Nephron progenitor cell (in vitro differentiated cells): ENCODE measurements around the gene FEM1A.

ENCODE experiments used
- DNase-seq: peaks from one replicate; pipeline ENCODE4 v3.0.0; 2021
- H3K27ac Mint-ChIP-seq: 2 replicates; pipeline ENCODE4 v1.8.0; 2021; ENCODE audit warnings: mild to moderate bottlenecking, moderate library complexity, mixed read lengths
- H3K27me3 Mint-ChIP-seq: 2 replicates; pipeline ENCODE4 v1.8.0; 2021; ENCODE audit warnings: mild to moderate bottlenecking, low read depth, mixed read lengths; ENCODE audit not compliant: poor library complexity
- H3K36me3 Mint-ChIP-seq: 2 replicates; pipeline ENCODE4 v1.8.0; 2021; ENCODE audit warnings: low read depth, mixed read lengths
- H3K4me1 Mint-ChIP-seq: 2 replicates; pipeline ENCODE4 v1.8.0; 2021; ENCODE audit warnings: mixed read lengths
- H3K4me3 Mint-ChIP-seq: 2 replicates; pipeline ENCODE4 v1.8.0; 2021; ENCODE audit warnings: mild to moderate bottlenecking, moderate library complexity, mixed read lengths
- H3K9me3 Mint-ChIP-seq: 2 replicates; pipeline ENCODE4 v1.8.0; 2021; ENCODE audit warnings: mild to moderate bottlenecking, moderate library complexity, mixed read lengths
- CTCF ChIP-seq: fragments of 200-600 bp; sonication (generic); IDR thresholded peaks from 2 replicates; pipeline ENCODE4 v1.5.0; 2021; ENCODE audit warnings: antibody characterized with exemption

FEM1A gene

GRCh38 chr19:4759388-4760284 is 31.9 kb upstream of the FEM1A start:
- Mint-ChIP-seq H3K36me3 (no peaks in the 10 kb centered on the region), H3K4me1 (peaks cover 22% of the 10 kb centered on the region), H3K27me3 (peaks cover 66% of the 10 kb centered on the region), H3K27ac (no peak overlapping the region), H3K4me3 (peak overlapping the region; percentile 68), H3K9me3 (no peaks in the 10 kb centered on the region)
- TF ChIP-seq CTCF = no peak
- peak; percentile 95 for DNase-seq

GRCh38 chr19:4760285-4760650 is 31.3 kb upstream of the FEM1A start:
- TF ChIP-seq CTCF = no peak
- Mint-ChIP-seq H3K9me3 (no peaks in the 10 kb centered on the region), H3K27ac (no peak overlapping the region), H3K4me1 (peaks cover 19% of the 10 kb centered on the region), H3K27me3 (peaks cover 69% of the 10 kb centered on the region), H3K4me3 (peak overlapping the region; percentile 44), H3K36me3 (no peaks in the 10 kb centered on the region)
- no peak for DNase-seq

GRCh38 chr19:4763021-4763420 is 28.5 kb upstream of the FEM1A start:
- H3K27me3 Mint-ChIP-seq = peaks cover 56% of the 10 kb centered on the region
- no peak overlapping the region for H3K27ac Mint-ChIP-seq
- H3K4me3 Mint-ChIP-seq = no peak overlapping the region
- no peaks in the 10 kb centered on the region for H3K36me3 Mint-ChIP-seq
- no peak for DNase-seq
- TF ChIP-seq CTCF = no peak
- H3K9me3 Mint-ChIP-seq = no peaks in the 10 kb centered on the region
- peaks cover 19% of the 10 kb centered on the region for H3K4me1 Mint-ChIP-seq

- Mint-ChIP-seq H3K27me3 (peaks cover 53% of the 10 kb centered on the region), H3K9me3 (no peaks in the 10 kb centered on the region), H3K4me3 (no peak overlapping the region), H3K27ac (peak overlapping the region; percentile 75), H3K4me1 (peaks cover 15% of the 10 kb centered on the region), H3K36me3 (no peaks in the 10 kb centered on the region)
- TF ChIP-seq CTCF = no peak
- no peak for DNase-seq
Measured at GRCh38 chr19:4764393-4764660, 27.2 kb upstream of the FEM1A start.

GRCh38 chr19:4768934-4769777 is 22.4 kb upstream of the FEM1A start:
- Mint-ChIP-seq H3K27ac (no peak overlapping the region), H3K9me3 (no peaks in the 10 kb centered on the region), H3K4me3 (no peak overlapping the region), H3K27me3 (peaks cover 53% of the 10 kb centered on the region), H3K4me1 (peaks cover 2% of the 10 kb centered on the region), H3K36me3 (no peaks in the 10 kb centered on the region)
- TF ChIP-seq CTCF = no peak
- DNase-seq = peak; percentile 98
